Measurements from ENCODE around the gene RUNX1.

RUNX1 gene

DNA sequence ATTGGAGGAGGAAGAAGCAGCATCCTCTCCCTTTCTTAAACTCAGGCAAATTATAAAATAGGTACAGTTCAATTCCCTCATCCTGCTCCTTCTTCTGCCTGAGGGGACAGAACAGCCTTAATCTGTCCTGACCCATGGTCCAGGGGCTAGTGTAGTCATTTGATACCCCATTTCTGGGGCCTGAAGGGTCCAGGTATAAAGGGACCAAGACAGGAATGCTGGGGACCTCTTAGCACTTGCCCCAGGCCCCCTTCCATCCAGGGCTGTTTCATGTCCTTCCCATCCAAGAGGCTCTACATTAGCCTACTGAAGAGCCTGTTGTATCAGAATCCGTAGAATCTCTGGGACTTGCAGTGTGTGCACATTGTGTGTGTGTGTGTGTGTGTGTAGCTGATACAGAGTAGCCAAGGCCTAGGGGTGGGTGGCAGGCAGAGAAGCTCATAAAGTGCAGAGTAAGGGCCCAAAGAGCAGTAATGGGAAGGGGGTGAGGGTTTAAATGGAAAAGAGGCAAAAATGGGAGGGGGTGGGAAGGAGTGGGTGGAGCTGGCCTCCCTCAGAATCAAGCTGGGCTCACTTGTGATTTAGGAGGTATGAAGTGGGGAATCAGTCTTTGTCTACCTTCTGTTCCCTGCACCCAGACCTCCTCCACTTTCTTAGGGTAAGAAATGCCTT, 32.4 kb downstream of the RUNX1 start:
- ChIA-PET CTCF (no interaction called here), POLR2A (no interaction called here)
- TF ChIP-seq LEF1 (IDR thresholded peaks at IDR 0.05; ENCODE audit: borderline replicate concordance) = no peak
- TF ChIP-seq L3MBTL2 (conservative IDR thresholded peaks at IDR 0.05) = no peak
- no peak for TF ChIP-seq ARNT (IDR thresholded peaks at IDR 0.05)
- TF ChIP-seq FOXK2 (IDR thresholded peaks at IDR 0.05) = no peak
- no peak for TF ChIP-seq CTBP1 (IDR thresholded peaks at IDR 0.05; ENCODE audit: borderline replicate concordance)
- DNase-seq (ENCODE audit: extremely low spot score) = no peak

DNA sequence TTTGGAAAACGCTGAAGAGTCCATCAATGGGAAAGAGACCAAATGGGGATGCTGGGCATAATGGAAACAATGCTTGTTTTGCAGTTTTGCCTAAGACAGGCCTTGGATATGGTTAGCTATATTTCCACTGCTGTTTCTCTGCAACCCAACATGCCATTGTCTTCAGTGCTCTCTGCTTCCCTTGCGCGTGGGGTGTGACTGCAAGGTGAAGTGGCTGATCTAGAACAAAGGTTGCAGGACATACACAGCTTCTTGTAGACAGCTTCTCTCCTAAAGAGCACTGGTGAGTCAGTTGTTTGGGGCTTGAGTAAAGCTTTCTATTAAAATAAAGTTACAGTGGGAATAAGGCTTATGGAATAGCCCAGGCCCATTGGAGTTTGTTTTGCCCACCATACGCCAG, 33.0 kb downstream of the RUNX1 start:
- POLR2A ChIA-PET = no interaction called here
- CTCF ChIA-PET = no interaction called here
- no peak for DNase-seq (ENCODE audit: extremely low spot score)
- no peak for TF ChIP-seq NFRKB (IDR thresholded peaks at IDR 0.05)
- TF ChIP-seq ELF4 (IDR thresholded peaks at IDR 0.05) = no peak
- no peak for TF ChIP-seq FOXK2 (IDR thresholded peaks at IDR 0.05)
- no peak for TF ChIP-seq L3MBTL2 (conservative IDR thresholded peaks at IDR 0.05)
- no peak for TF ChIP-seq TARDBP (IDR thresholded peaks at IDR 0.05)
- no peak for TF ChIP-seq CTBP1 (IDR thresholded peaks at IDR 0.05; ENCODE audit: borderline replicate concordance)
- no peak for TF ChIP-seq HDGF (IDR thresholded peaks at IDR 0.05; ENCODE audit: borderline replicate concordance)
- TF ChIP-seq ZNF384 (IDR thresholded peaks at IDR 0.05) = no peak
- TF ChIP-seq, protein P1, sequence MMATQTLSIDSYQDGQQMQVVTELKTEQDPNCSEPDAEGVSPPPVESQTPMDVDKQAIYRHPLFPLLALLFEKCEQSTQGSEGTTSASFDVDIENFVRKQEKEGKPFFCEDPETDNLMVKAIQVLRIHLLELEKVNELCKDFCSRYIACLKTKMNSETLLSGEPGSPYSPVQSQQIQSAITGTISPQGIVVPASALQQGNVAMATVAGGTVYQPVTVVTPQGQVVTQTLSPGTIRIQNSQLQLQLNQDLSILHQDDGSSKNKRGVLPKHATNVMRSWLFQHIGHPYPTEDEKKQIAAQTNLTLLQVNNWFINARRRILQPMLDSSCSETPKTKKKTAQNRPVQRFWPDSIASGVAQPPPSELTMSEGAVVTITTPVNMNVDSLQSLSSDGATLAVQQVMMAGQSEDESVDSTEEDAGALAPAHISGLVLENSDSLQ (IDR thresholded peaks at IDR 0.05) = no peak
- TF ChIP-seq FOXM1 (IDR thresholded peaks at IDR 0.05; ENCODE audit: borderline replicate concordance) = no peak
- no peak for TF ChIP-seq FOXA1 (IDR thresholded peaks at IDR 0.05)
- no peak for TF ChIP-seq SP1 (IDR thresholded peaks at IDR 0.05)
- TF ChIP-seq ARNT (IDR thresholded peaks at IDR 0.05) = no peak
- TF ChIP-seq LEF1 (IDR thresholded peaks at IDR 0.05; ENCODE audit: borderline replicate concordance) = no peak
- no peak for TF ChIP-seq SUZ12 (IDR thresholded peaks at IDR 0.05)
- TF ChIP-seq BHLHE40 (IDR thresholded peaks at IDR 0.05; ENCODE audit: borderline replicate concordance) = no peak

GRCh38 chr21:35015435-35016024, 33.6 kb downstream of the RUNX1 start:
- no peak for DNase-seq (ENCODE audit: extremely low spot score)
- POLR2A ChIA-PET = no interaction called here
- TF ChIP-seq CTBP1 (IDR thresholded peaks at IDR 0.05; ENCODE audit: borderline replicate concordance) (no peak), FOXA1 (IDR thresholded peaks at IDR 0.05) (no peak), L3MBTL2 (conservative IDR thresholded peaks at IDR 0.05) (no peak), BHLHE40 (IDR thresholded peaks at IDR 0.05; ENCODE audit: borderline replicate concordance) (no peak), SP1 (IDR thresholded peaks at IDR 0.05) (no peak)
- CTCF ChIA-PET = no interaction called here

DNA sequence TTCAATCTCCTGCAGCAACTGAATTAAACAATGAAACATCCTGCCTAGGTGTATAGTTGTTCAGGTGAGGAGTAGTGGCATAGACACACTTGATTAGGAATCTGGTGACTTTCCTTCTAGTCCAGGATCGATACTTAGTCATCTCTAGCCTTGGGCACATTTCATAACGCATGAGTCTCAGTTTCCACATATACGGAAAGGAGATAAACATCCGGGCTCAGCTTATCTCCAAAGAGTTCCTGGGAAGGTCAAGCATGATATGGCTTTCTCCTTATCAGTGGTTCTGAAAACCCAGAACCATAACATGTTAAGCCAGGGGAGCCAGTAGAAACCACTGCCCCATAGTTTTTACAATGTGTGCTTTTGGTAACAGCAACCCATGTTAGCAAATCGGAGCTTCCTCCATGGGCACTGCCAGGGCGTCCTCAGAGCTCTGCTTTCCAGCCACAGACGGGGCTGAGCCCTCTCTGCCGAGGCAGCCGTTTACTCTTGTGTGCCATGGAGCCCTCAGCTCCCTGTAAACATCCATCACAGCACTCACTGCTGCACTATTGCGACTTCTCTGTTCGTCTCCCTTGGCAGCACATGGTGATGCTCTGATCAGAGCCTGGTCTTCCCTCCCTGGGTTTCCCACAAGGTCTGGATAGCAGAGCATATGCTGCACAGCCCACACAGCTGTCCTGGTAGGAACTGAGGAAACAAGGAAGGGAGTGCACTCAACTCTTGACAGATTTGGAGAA, 34.6 kb downstream of the RUNX1 start:
- TF ChIP-seq, protein P1 (IDR thresholded peaks at IDR 0.05) = no peak
- TF ChIP-seq ARNT (IDR thresholded peaks at IDR 0.05) (no peak), CTBP1 (IDR thresholded peaks at IDR 0.05; ENCODE audit: borderline replicate concordance) (no peak), FOXM1 (IDR thresholded peaks at IDR 0.05; ENCODE audit: borderline replicate concordance) (no peak), SP1 (IDR thresholded peaks at IDR 0.05) (no peak), LEF1 (IDR thresholded peaks at IDR 0.05; ENCODE audit: borderline replicate concordance) (no peak), HDGF (IDR thresholded peaks at IDR 0.05; ENCODE audit: borderline replicate concordance) (no peak), BHLHE40 (IDR thresholded peaks at IDR 0.05; ENCODE audit: borderline replicate concordance) (no peak), SUZ12 (IDR thresholded peaks at IDR 0.05) (no peak), ZNF384 (IDR thresholded peaks at IDR 0.05) (no peak), TARDBP (IDR thresholded peaks at IDR 0.05) (no peak), ELF4 (IDR thresholded peaks at IDR 0.05) (no peak), NFRKB (IDR thresholded peaks at IDR 0.05) (no peak), L3MBTL2 (conservative IDR thresholded peaks at IDR 0.05) (no peak), FOXA1 (IDR thresholded peaks at IDR 0.05) (no peak)
- ChIA-PET POLR2A (no interaction called here), CTCF (no interaction called here)
- DNase-seq (ENCODE audit: extremely low spot score) = no peak

- CTCF ChIA-PET = no interaction called here
- POLR2A ChIA-PET = no interaction called here
- no peak for DNase-seq (ENCODE audit: extremely low spot score)
- TF ChIP-seq NFRKB (IDR thresholded peaks at IDR 0.05) (no peak), CTBP1 (IDR thresholded peaks at IDR 0.05; ENCODE audit: borderline replicate concordance) (no peak), TARDBP (IDR thresholded peaks at IDR 0.05) (no peak), FOXM1 (IDR thresholded peaks at IDR 0.05; ENCODE audit: borderline replicate concordance) (no peak), ELF4 (IDR thresholded peaks at IDR 0.05) (no peak), ARNT (IDR thresholded peaks at IDR 0.05) (no peak), SP1 (IDR thresholded peaks at IDR 0.05) (no peak), SUZ12 (IDR thresholded peaks at IDR 0.05) (no peak), L3MBTL2 (conservative IDR thresholded peaks at IDR 0.05) (no peak), ZNF384 (IDR thresholded peaks at IDR 0.05) (no peak), LEF1 (IDR thresholded peaks at IDR 0.05; ENCODE audit: borderline replicate concordance) (no peak), FOXK2 (IDR thresholded peaks at IDR 0.05) (no peak), BHLHE40 (IDR thresholded peaks at IDR 0.05; ENCODE audit: borderline replicate concordance) (no peak), FOXA1 (IDR thresholded peaks at IDR 0.05) (no peak)
- TF ChIP-seq, protein P1 (IDR thresholded peaks at IDR 0.05) = no peak
These were observed 37.4 kb downstream of the RUNX1 start for GRCh38 chr21:35011681-35012080.

All from HEK293T (cell line).